Stimulated activated CD4-positive, alpha-beta T cell treated with anti-CD3 and anti-CD28 coated beads, TNF-alpha, amount 100 ng/mL, for 48 hours (primary cell): Measurements from ENCODE around the gene GAL3ST2.
"Not testable (repeated sequence)": the region's sequence is repeated elsewhere in the genome, so short reads cannot be mapped to it uniquely, and the experiment has no call there.

Experiments
- DNase-seq, 3 donors: peaks; one replicate each; pipeline ENCODE4 v3.0.0-alpha.2; 2020; ENCODE audit warnings: low read depth in 3 of 3

The GAL3ST2 gene

GRCh38 chr2:241808721-241809382 is 32.2 kb downstream of the GAL3ST2 start, which contains the start of gene NEU4:
Gene NEU4, plus strand, starts transcription at chr2:241809193. Its CDS starts 5,292 bp downstream, at chr2:241814485.
- no peak for DNase-seq

- DNase-seq = no peak
These were observed 33.0 kb downstream of the GAL3ST2 start for GRCh38 chr2:241809383-241810306.

- DNase-seq = no peak
These were observed 33.9 kb downstream of the GAL3ST2 start for GRCh38 chr2:241810307-241811200.

GRCh38 chr2:241811201-241811951 is 34.8 kb downstream of the GAL3ST2 start:
- no peak for DNase-seq

GRCh38 chr2:241811952-241812729 is 35.5 kb downstream of the GAL3ST2 start:
- DNase-seq = no peak

- DNase-seq = no peak
These were observed 36.4 kb downstream of the GAL3ST2 start for GRCh38 chr2:241812730-241813643.

- DNase-seq = no peak
These were observed 37.2 kb downstream of the GAL3ST2 start for GRCh38 chr2:241813644-241814392.

- DNase-seq = no peak
These were observed 37.7 kb downstream of the GAL3ST2 start for GRCh38 chr2:241814393-241814642.

GRCh38 chr2:241814643-241815476 is 38.2 kb downstream of the GAL3ST2 start:
- no peak for DNase-seq

- DNase-seq = no peak
These were observed 39.1 kb downstream of the GAL3ST2 start for GRCh38 chr2:241815477-241816430.

- DNase-seq = no peak
These were observed 40.0 kb downstream of the GAL3ST2 start for GRCh38 chr2:241816431-241817121.

GRCh38 chr2:241817126-241817820 is 40.7 kb downstream of the GAL3ST2 start:
- no peak for DNase-seq

- not testable (repeated sequence) for DNase-seq
These were observed 41.2 kb downstream of the GAL3ST2 start for GRCh38 chr2:241817821-241818215.

GRCh38 chr2:241818229-241818942 is 41.8 kb downstream of the GAL3ST2 start:
- DNase-seq = no peak

- no peak for DNase-seq
These were observed 42.3 kb downstream of the GAL3ST2 start for GRCh38 chr2:241818943-241819270.
